ENCODE measurements around the gene ZNF516.

The ZNF516 gene

GRCh38 chr18:76441002-76441667 is 53.9 kb downstream of the ZNF516 start:
- Histone ChIP-seq H3K4me3 (ENCODE audit: low read depth, low read length, poor library complexity, severe bottlenecking) (no peak overlapping the region), H3K9me2 (ENCODE audit: low read depth, low read length) (no peaks in the 10 kb centered on the region), H3K9me3 (ENCODE audit: low read length) (no peaks in the 10 kb centered on the region), H3K79me2 (ENCODE audit: insufficient read depth, low read length) (no peaks in the 10 kb centered on the region), H2AFZ (ENCODE audit: low read length) (no peak overlapping the region), H3K4me2 (ENCODE audit: low read length) (no peak overlapping the region), H4K20me1 (ENCODE audit: insufficient read depth, low read length) (no peaks in the 10 kb centered on the region), H3K9ac (ENCODE audit: low read length) (no peak overlapping the region), H3K27ac (ENCODE audit: low read depth, low read length, poor library complexity, severe bottlenecking) (no peak overlapping the region), H3K27me3 (ENCODE audit: insufficient read depth, low read length) (no peaks in the 10 kb centered on the region), H3K4me1 (ENCODE audit: insufficient read depth, low read length, severe bottlenecking) (no peaks in the 10 kb centered on the region), H3F3A (ENCODE audit: insufficient read depth, low read length) (no peaks in the 10 kb centered on the region), H3K36me3 (ENCODE audit: insufficient read depth, low read length) (peaks cover 18% of the 10 kb centered on the region)
- TF ChIP-seq, protein P1, sequence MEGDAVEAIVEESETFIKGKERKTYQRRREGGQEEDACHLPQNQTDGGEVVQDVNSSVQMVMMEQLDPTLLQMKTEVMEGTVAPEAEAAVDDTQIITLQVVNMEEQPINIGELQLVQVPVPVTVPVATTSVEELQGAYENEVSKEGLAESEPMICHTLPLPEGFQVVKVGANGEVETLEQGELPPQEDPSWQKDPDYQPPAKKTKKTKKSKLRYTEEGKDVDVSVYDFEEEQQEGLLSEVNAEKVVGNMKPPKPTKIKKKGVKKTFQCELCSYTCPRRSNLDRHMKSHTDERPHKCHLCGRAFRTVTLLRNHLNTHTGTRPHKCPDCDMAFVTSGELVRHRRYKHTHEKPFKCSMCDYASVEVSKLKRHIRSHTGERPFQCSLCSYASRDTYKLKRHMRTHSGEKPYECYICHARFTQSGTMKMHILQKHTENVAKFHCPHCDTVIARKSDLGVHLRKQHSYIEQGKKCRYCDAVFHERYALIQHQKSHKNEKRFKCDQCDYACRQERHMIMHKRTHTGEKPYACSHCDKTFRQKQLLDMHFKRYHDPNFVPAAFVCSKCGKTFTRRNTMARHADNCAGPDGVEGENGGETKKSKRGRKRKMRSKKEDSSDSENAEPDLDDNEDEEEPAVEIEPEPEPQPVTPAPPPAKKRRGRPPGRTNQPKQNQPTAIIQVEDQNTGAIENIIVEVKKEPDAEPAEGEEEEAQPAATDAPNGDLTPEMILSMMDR (IDR thresholded peaks at IDR 0.05; ENCODE audit: low read length) = no peak
- TF ChIP-seq EZH2 (IDR thresholded peaks at IDR 0.05; ENCODE audit: borderline replicate concordance, low read length) = no peak

DNA sequence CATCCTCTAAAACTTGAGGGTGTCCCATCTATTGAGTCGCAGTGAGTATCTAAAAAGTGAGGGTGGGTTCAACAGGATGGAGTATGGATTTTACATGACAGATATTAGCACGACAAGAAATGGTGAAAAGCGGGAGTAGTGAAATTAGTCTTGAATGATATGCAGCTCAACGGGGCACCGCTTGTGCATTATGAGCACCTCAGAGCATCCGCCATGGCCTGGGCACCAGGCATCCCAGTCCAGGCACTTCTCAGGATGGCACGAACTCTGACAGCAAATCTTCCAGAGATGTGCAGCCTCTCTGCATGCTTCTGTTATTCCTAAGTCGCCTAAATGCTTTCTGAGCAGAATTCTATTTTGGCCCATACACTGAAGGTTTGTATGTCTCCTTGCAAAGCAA is 57.1 kb downstream of the ZNF516 start:
- H3K9ac ChIP-seq (ENCODE audit: low read length) = no peak overlapping the region
- H3K27me3 ChIP-seq (ENCODE audit: insufficient read depth, low read length) = no peaks in the 10 kb centered on the region
- TF ChIP-seq, protein P1 (IDR thresholded peaks at IDR 0.05; ENCODE audit: low read length) = no peak
- TF ChIP-seq EZH2 (IDR thresholded peaks at IDR 0.05; ENCODE audit: borderline replicate concordance, low read length) = no peak
- no peak overlapping the region for H3K4me3 ChIP-seq (ENCODE audit: low read depth, low read length, poor library complexity, severe bottlenecking)
- no peaks in the 10 kb centered on the region for H3K9me3 ChIP-seq (ENCODE audit: low read length)
- no peak overlapping the region for H3K27ac ChIP-seq (ENCODE audit: low read depth, low read length, poor library complexity, severe bottlenecking)
- no peak overlapping the region for H3K4me2 ChIP-seq (ENCODE audit: low read length)
- no peak overlapping the region for H2AFZ ChIP-seq (ENCODE audit: low read length)
- H3K36me3 ChIP-seq (ENCODE audit: insufficient read depth, low read length) = peaks cover 18% of the 10 kb centered on the region
- H3K4me1 ChIP-seq (ENCODE audit: insufficient read depth, low read length, severe bottlenecking) = no peaks in the 10 kb centered on the region
- H3K9me2 ChIP-seq (ENCODE audit: low read depth, low read length) = no peaks in the 10 kb centered on the region
- H4K20me1 ChIP-seq (ENCODE audit: insufficient read depth, low read length) = no peaks in the 10 kb centered on the region
- H3K79me2 ChIP-seq (ENCODE audit: insufficient read depth, low read length) = no peaks in the 10 kb centered on the region
- no peaks in the 10 kb centered on the region for H3F3A ChIP-seq (ENCODE audit: insufficient read depth, low read length)

DNA sequence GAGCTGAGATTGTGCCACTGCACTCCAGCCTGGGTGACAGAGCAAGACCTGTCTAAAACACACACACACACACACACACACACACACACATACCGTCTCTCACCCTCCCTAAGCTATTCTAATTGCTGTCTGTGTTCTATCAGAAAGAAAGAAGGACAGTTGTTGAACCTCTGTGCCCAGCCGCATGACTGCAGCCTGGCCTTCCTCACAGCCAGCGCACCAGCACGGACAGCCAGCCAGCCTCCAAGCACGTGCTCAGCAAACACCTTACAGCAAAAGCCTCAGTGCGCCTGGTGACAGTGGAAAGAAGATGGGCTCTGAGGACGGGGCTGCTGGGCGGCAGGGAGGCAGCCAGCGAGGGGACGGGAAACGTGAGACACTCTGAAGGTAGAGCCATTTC is 58.0 kb downstream of the ZNF516 start:
- H3K4me3 ChIP-seq (ENCODE audit: low read depth, low read length, poor library complexity, severe bottlenecking) = no peak overlapping the region
- TF ChIP-seq EZH2 (IDR thresholded peaks at IDR 0.05; ENCODE audit: borderline replicate concordance, low read length) = no peak
- TF ChIP-seq, protein P1 (IDR thresholded peaks at IDR 0.05; ENCODE audit: low read length) = no peak
- no peak overlapping the region for H3K4me2 ChIP-seq (ENCODE audit: low read length)
- no peaks in the 10 kb centered on the region for H3F3A ChIP-seq (ENCODE audit: insufficient read depth, low read length)
- no peak overlapping the region for H3K9ac ChIP-seq (ENCODE audit: low read length)
- no peaks in the 10 kb centered on the region for H3K9me2 ChIP-seq (ENCODE audit: low read depth, low read length)
- H3K9me3 ChIP-seq (ENCODE audit: low read length) = no peaks in the 10 kb centered on the region
- no peaks in the 10 kb centered on the region for H3K79me2 ChIP-seq (ENCODE audit: insufficient read depth, low read length)
- H4K20me1 ChIP-seq (ENCODE audit: insufficient read depth, low read length) = no peaks in the 10 kb centered on the region
- H3K27me3 ChIP-seq (ENCODE audit: insufficient read depth, low read length) = no peaks in the 10 kb centered on the region
- H3K36me3 ChIP-seq (ENCODE audit: insufficient read depth, low read length) = peaks cover 13% of the 10 kb centered on the region
- H2AFZ ChIP-seq (ENCODE audit: low read length) = no peak overlapping the region
- H3K27ac ChIP-seq (ENCODE audit: low read depth, low read length, poor library complexity, severe bottlenecking) = no peak overlapping the region
- no peaks in the 10 kb centered on the region for H3K4me1 ChIP-seq (ENCODE audit: insufficient read depth, low read length, severe bottlenecking)

Measured in OCI-LY1 (cell line).